ENCODE measurements around the gene EEPD1.

DNA sequence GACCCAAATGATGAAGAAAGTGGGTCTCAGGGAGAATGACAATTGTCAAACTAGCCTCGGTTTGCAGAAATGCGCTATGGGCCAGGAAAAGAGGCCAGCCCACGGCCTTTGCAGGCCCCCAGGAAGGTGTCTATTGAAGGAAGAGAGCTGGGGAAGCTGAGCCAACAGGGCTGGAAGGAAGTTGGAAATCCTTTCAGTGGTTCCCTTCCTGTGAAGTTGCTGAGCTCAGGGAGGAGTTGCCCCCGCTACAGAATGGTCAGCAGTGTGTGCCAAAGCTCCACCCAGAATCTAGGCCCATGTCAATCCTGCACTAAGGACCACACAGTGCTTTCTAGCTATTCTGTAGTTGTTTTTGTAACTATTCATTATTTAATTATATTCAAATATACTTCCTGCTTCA is 145.1 kb downstream of the EEPD1 start:
- TF ChIP-seq FOXP1 (CRISPR knock-in tag; IDR thresholded peaks at IDR 0.05; ENCODE audit: borderline replicate concordance) (no peak), ELF4 (CRISPR knock-in tag; IDR thresholded peaks at IDR 0.05; ENCODE audit: low read depth) (no peak)
- TF ChIP-seq, protein P1, sequence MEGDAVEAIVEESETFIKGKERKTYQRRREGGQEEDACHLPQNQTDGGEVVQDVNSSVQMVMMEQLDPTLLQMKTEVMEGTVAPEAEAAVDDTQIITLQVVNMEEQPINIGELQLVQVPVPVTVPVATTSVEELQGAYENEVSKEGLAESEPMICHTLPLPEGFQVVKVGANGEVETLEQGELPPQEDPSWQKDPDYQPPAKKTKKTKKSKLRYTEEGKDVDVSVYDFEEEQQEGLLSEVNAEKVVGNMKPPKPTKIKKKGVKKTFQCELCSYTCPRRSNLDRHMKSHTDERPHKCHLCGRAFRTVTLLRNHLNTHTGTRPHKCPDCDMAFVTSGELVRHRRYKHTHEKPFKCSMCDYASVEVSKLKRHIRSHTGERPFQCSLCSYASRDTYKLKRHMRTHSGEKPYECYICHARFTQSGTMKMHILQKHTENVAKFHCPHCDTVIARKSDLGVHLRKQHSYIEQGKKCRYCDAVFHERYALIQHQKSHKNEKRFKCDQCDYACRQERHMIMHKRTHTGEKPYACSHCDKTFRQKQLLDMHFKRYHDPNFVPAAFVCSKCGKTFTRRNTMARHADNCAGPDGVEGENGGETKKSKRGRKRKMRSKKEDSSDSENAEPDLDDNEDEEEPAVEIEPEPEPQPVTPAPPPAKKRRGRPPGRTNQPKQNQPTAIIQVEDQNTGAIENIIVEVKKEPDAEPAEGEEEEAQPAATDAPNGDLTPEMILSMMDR (IDR thresholded peaks at IDR 0.05): no peak
- TF ChIP-seq, protein P2, sequence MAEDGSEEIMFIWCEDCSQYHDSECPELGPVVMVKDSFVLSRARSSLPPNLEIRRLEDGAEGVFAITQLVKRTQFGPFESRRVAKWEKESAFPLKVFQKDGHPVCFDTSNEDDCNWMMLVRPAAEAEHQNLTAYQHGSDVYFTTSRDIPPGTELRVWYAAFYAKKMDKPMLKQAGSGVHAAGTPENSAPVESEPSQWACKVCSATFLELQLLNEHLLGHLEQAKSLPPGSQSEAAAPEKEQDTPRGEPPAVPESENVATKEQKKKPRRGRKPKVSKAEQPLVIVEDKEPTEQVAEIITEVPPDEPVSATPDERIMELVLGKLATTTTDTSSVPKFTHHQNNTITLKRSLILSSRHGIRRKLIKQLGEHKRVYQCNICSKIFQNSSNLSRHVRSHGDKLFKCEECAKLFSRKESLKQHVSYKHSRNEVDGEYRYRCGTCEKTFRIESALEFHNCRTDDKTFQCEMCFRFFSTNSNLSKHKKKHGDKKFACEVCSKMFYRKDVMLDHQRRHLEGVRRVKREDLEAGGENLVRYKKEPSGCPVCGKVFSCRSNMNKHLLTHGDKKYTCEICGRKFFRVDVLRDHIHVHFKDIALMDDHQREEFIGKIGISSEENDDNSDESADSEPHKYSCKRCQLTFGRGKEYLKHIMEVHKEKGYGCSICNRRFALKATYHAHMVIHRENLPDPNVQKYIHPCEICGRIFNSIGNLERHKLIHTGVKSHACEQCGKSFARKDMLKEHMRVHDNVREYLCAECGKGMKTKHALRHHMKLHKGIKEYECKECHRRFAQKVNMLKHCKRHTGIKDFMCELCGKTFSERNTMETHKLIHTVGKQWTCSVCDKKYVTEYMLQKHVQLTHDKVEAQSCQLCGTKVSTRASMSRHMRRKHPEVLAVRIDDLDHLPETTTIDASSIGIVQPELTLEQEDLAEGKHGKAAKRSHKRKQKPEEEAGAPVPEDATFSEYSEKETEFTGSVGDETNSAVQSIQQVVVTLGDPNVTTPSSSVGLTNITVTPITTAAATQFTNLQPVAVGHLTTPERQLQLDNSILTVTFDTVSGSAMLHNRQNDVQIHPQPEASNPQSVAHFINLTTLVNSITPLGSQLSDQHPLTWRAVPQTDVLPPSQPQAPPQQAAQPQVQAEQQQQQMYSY (CRISPR knock-in tag; IDR thresholded peaks at IDR 0.05): no peak
